ENCODE results near the gene EPC1. TPM values are rescaled to one million over a fixed set of nuclear protein-coding genes. Genes with fewer than 3 reads are reported as not detected.

The EPC1 gene
- total and polyA plus RNA-seq, 9 of the 15 experiments (the other 6 are each of a cell fraction or from before 2014, with no cell fraction given) = 7.0 to 43.6 (median 16.1) TPM

DNA sequence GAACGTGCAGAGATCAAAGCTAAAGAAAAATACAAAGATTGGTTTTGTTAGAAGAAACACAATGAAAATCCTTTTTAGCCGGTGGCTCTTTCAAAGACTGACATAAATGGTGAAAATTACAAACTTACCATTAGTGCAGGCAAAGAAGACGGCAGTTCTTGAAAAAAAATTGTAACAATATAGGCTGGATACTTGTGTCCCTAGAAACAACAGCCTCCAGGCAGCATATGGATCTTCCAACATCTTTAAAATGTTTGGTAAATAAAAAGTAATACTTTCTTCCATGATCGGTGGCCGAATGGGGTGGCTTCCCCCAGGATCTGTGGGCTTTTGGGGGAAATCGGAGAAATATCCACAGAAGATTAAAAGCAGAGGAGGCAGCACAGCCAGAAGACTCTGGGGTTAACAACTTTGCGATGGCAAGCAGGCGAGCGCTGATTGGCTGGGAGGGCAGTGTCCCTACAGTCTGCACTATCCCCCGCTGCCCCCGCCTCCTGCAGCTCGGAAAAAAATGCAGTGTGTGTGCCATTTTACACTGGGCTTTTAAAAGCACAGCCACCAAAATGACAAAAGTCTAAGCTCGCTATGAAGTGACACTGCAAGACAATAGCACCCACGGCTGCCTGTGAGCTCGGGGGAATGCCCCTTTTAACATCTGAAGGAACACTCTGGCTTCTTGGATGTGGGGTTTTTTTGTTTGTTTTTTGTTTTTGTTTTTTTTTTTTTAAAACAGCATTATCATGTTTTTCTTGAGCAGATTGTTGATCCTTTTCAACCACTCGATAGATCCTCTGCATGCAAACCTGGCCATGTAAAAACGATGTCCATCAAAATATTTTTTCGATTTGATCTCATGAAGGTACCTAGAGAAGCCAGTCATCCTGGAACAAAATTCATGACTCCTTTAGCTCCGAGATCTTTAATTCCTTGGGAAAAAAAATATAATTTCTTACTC is 31.7 kb upstream of the EPC1 start:
- Histone ChIP-seq H3K4me1 (replicated peaks in 1 of 2; ENCODE audit: control insufficient read depth in 2 of 2, insufficient read depth in 2 of 2, low read length in 2 of 2) (peaks cover 4 to 9% of the 10 kb centered on the region in 2 experiments; a peak in 3 of 5 replicates), H3K9me3 (replicated peaks; ENCODE audit: control insufficient read depth, insufficient read depth, low read depth, low read length) (no peaks in the 10 kb centered on the region), H3K27me3 (ENCODE audit: control insufficient read depth in 2 of 2, insufficient read depth in 2 of 2, low read length in 2 of 2) (no peaks in the 10 kb centered on the region), H3K9me1 (ENCODE audit: control insufficient read depth, insufficient read depth, low read length) (no peaks in the 10 kb centered on the region), H3K4me2 (ENCODE audit: insufficient read depth, low read length) (peak overlapping the region; percentile 87), H4K20me1 (replicated peaks; ENCODE audit: control insufficient read depth, insufficient read depth, low read length) (no peaks in the 10 kb centered on the region), H3K4me3 (peak overlapping the region; percentile 63), H3K36me3 (ENCODE audit: control insufficient read depth, insufficient read depth, low read length) (no peaks in the 10 kb centered on the region), H3K27ac (ENCODE audit: extremely low read depth, low read depth, low read length) (peak overlapping the region; percentile 96), H3K9ac (ENCODE audit: insufficient read depth in 1 of 2, low read depth in 2 of 2, low read length in 2 of 2) (peak overlapping the region; percentile 78 to 90), H3K79me2 (ENCODE audit: control insufficient read depth, insufficient read depth, low read length) (peaks cover 51% of the 10 kb centered on the region), H2AFZ (ENCODE audit: low read depth, low read length) (peak overlapping the region; percentile 96)
- POLR2A ChIA-PET = interaction anchor here (0.7 to 1.6 kb wide), 11 partner anchors 9 to 71 kb away, joined by 3 to 7 read pairs (median 5); no protein-coding TSS in a partner anchor
- DNase-seq (ENCODE audit: extremely low read depth in 1 of 4, low spot score in 3 of 4) (peak; percentile 92 to 95 (median 94)), ATAC-seq (peak; percentile 94), FAIRE-seq (peak; percentile 94)
- CTCF ChIA-PET (ENCODE audit: low intra/inter-chr PET ratio) = no interaction called here
- intact Hi-C loops (cut with micrococcal nuclease) (loop anchor here (2.0 to 10.0 kb wide), 5 partner anchors 40 to 626 kb away; partner anchors contain the start of genes CCDC7 and ITGB1), in situ Hi-C loops (cut with MboI) (no loop called here)
- under 1% methylated on average over 19 of the region's 19 CpGs for WGBS (ENCODE audit: insufficient coverage, low coverage, missing lambda C conversion rate)
- BruUV-seq (replicated peaks) = TSS peak; percentile 94
- TF ChIP-seq NFXL1 (CRISPR knock-in tag; IDR thresholded peaks at IDR 0.05) (no peak), ZNF175 (CRISPR knock-in tag; IDR thresholded peaks at IDR 0.05; ENCODE audit: low read depth) (no peak), CTBP1 (IDR thresholded peaks at IDR 0.05; ENCODE audit: borderline replicate concordance) (peak; percentile 37; the same call in 1 of the 2 replicates), NEUROD1 (IDR thresholded peaks at IDR 0.05; ENCODE audit: borderline replicate concordance, low read depth, low read length, partially characterized antibody) (peak; percentile 22), KDM5B (IDR thresholded peaks at IDR 0.05; ENCODE audit: insufficient replicate concordance, low read depth, low read length) (peak; percentile 63), ZNF3 (CRISPR knock-in tag; IDR thresholded peaks at IDR 0.05) (no peak)
- TF ChIP-seq, protein P1, sequence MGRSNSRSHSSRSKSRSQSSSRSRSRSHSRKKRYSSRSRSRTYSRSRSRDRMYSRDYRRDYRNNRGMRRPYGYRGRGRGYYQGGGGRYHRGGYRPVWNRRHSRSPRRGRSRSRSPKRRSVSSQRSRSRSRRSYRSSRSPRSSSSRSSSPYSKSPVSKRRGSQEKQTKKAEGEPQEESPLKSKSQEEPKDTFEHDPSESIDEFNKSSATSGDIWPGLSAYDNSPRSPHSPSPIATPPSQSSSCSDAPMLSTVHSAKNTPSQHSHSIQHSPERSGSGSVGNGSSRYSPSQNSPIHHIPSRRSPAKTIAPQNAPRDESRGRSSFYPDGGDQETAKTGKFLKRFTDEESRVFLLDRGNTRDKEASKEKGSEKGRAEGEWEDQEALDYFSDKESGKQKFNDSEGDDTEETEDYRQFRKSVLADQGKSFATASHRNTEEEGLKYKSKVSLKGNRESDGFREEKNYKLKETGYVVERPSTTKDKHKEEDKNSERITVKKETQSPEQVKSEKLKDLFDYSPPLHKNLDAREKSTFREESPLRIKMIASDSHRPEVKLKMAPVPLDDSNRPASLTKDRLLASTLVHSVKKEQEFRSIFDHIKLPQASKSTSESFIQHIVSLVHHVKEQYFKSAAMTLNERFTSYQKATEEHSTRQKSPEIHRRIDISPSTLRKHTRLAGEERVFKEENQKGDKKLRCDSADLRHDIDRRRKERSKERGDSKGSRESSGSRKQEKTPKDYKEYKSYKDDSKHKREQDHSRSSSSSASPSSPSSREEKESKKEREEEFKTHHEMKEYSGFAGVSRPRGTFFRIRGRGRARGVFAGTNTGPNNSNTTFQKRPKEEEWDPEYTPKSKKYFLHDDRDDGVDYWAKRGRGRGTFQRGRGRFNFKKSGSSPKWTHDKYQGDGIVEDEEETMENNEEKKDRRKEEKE (IDR thresholded peaks at IDR 0.05; ENCODE audit: borderline replicate concordance in 1 of 2, control insufficient read depth in 1 of 2, low read depth in 2 of 2, low read length in 1 of 2) = no peak
- TF ChIP-seq, protein P2, sequence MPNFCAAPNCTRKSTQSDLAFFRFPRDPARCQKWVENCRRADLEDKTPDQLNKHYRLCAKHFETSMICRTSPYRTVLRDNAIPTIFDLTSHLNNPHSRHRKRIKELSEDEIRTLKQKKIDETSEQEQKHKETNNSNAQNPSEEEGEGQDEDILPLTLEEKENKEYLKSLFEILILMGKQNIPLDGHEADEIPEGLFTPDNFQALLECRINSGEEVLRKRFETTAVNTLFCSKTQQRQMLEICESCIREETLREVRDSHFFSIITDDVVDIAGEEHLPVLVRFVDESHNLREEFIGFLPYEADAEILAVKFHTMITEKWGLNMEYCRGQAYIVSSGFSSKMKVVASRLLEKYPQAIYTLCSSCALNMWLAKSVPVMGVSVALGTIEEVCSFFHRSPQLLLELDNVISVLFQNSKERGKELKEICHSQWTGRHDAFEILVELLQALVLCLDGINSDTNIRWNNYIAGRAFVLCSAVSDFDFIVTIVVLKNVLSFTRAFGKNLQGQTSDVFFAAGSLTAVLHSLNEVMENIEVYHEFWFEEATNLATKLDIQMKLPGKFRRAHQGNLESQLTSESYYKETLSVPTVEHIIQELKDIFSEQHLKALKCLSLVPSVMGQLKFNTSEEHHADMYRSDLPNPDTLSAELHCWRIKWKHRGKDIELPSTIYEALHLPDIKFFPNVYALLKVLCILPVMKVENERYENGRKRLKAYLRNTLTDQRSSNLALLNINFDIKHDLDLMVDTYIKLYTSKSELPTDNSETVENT (CRISPR knock-in tag; IDR thresholded peaks at IDR 0.05) = peak; percentile 42; the same call in 1 of the 2 replicates
- TF ChIP-seq, protein P3, sequence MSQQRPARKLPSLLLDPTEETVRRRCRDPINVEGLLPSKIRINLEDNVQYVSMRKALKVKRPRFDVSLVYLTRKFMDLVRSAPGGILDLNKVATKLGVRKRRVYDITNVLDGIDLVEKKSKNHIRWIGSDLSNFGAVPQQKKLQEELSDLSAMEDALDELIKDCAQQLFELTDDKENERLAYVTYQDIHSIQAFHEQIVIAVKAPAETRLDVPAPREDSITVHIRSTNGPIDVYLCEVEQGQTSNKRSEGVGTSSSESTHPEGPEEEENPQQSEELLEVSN (IDR thresholded peaks at IDR 0.05; ENCODE audit: borderline replicate concordance in 1 of 2, extremely low read depth in 1 of 2, insufficient read depth in 1 of 2, insufficient read length in 1 of 2, low read depth in 1 of 2, low read length in 1 of 2, poor library complexity in 1 of 2, severe bottlenecking in 1 of 2) = no peak
- TF ChIP-seq, protein P4, sequence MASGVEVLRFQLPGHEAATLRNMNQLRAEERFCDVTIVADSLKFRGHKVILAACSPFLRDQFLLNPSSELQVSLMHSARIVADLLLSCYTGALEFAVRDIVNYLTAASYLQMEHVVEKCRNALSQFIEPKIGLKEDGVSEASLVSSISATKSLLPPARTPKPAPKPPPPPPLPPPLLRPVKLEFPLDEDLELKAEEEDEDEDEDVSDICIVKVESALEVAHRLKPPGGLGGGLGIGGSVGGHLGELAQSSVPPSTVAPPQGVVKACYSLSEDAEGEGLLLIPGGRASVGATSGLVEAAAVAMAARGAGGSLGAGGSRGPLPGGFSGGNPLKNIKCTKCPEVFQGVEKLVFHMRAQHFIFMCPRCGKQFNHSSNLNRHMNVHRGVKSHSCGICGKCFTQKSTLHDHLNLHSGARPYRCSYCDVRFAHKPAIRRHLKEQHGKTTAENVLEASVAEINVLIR (CRISPR knock-in tag; IDR thresholded peaks at IDR 0.05) = no peak

Measured in K562 (cell line).